Measurements from ENCODE around the gene S100A4.
"Not testable (repeated sequence)": the region's sequence is repeated elsewhere in the genome, so short reads cannot be mapped to it uniquely, and the experiment has no call there.

The S100A4 gene

GRCh38 chr1:153545067-153546055, at the start of gene S100A4:
TSS of gene S100A4 (minus strand) at chr1:153545806. CDS start at chr1:153544794, 1,012 bp downstream.
- FAIRE-seq: no peak

GRCh38 chr1:153592748-153593147, 47.1 kb upstream of the S100A4 start:
- FAIRE-seq: no peak

- FAIRE-seq: no peak
These were observed 42.9 kb upstream of the S100A4 start for GRCh38 chr1:153588482-153588881.

GRCh38 chr1:153588033-153588432, 42.4 kb upstream of the S100A4 start:
- FAIRE-seq: not testable (repeated sequence)

- FAIRE-seq: no peak
These were observed 41.7 kb upstream of the S100A4 start for GRCh38 chr1:153587314-153587713.

GRCh38 chr1:153586347-153586746, 40.7 kb upstream of the S100A4 start:
- FAIRE-seq: no peak

GRCh38 chr1:153585006-153585405, 39.4 kb upstream of the S100A4 start:
- no peak for FAIRE-seq

GRCh38 chr1:153583976-153584375, 38.4 kb upstream of the S100A4 start:
- no peak for FAIRE-seq

- not testable (repeated sequence) for FAIRE-seq
These were observed 37.9 kb upstream of the S100A4 start for GRCh38 chr1:153583514-153583913.

- FAIRE-seq: not testable (repeated sequence)
These were observed 37.2 kb upstream of the S100A4 start for GRCh38 chr1:153582836-153583235.

- FAIRE-seq: no peak
These were observed 33.3 kb upstream of the S100A4 start for GRCh38 chr1:153578936-153579335.

- FAIRE-seq: no peak
These were observed 32.9 kb upstream of the S100A4 start for GRCh38 chr1:153578490-153578889.

- FAIRE-seq: no peak
These were observed 32.0 kb upstream of the S100A4 start for GRCh38 chr1:153577624-153578051.

GRCh38 chr1:153577138-153577537, 31.5 kb upstream of the S100A4 start:
- FAIRE-seq: no peak

GRCh38 chr1:153575497-153575896, 29.9 kb upstream of the S100A4 start:
- not testable (repeated sequence) for FAIRE-seq

GRCh38 chr1:153575081-153575491, 29.5 kb upstream of the S100A4 start:
- not testable (repeated sequence) for FAIRE-seq

- no peak for FAIRE-seq
These were observed 27.7 kb upstream of the S100A4 start for GRCh38 chr1:153573351-153573750.

GRCh38 chr1:153572569-153573015, 27.0 kb upstream of the S100A4 start:
- FAIRE-seq: no peak

- FAIRE-seq: no peak
These were observed 26.1 kb upstream of the S100A4 start for GRCh38 chr1:153571706-153572105.

GRCh38 chr1:153570874-153571273, 25.3 kb upstream of the S100A4 start:
- FAIRE-seq: no peak

- FAIRE-seq: no peak
These were observed 23.9 kb upstream of the S100A4 start for GRCh38 chr1:153569465-153569864.

- no peak for FAIRE-seq
These were observed 22.9 kb upstream of the S100A4 start for GRCh38 chr1:153568367-153569099.

GRCh38 chr1:153567621-153568366, 22.2 kb upstream of the S100A4 start:
- FAIRE-seq: no peak
